Heart left ventricle (tissue), 13 donors: ENCODE measurements around the gene MAGI2.
A peak's percentile ranks its signal among the peaks of the same experiment; 100 is the strongest.

Experiments used
- CTCF ChIP-seq, 12 donors: fragments of 200-600 bp; sonication (generic) in 4 of 12; IDR thresholded peaks; one replicate each; pipeline versions ENCODE4 v1.5.0 to v1.8.0; 2018 to 2022; ENCODE audit warnings: antibody characterized with exemption in 12 of 12, mild to moderate bottlenecking in 5 of 12
- POLR2A ChIP-seq, 2 donors: fragments of 450-650 bp; IDR thresholded peaks; one replicate each; pipeline ENCODE4 v1.6.1; 2017; ENCODE audit warnings: antibody characterized with exemption in 2 of 2, mild to moderate bottlenecking in 2 of 2, moderate library complexity in 2 of 2
- donor health status: ischemic (EF 13 %, LVEDD 7.1; RV severe dilation, severe dysfunction).
- donor health status: DM: no; HTN: yes; CAD: no.
- donor health status: DM: no; HTN: no; CAD: no.
- donor health status: ischemic (EF 25% LVEDD 6.9; RV normal size, moderate dysfunction).
- donor health status: ischemic (EF 25% LVEDD 5.7; RV mildly dilated, moderate dysfunction).
- donor health status: ischemic (EF 35%, LVEDD 5.7; RV mildly dilated, moderate dysfunction).
- donor health status: nonischemic (EF 11% LVEDD 7.7; RV severe dilation, severe dysfunction).
- donor health status: DM: yes; HTN: yes; CAD: no.
- donor health status: PGD.
- donor health status: ischemic (EF 29% LVEDD 5.4; RV normal size, mild dysfunction).
- donor health status: nonischemic (EF 23%, LVEDD 6.1; RV moderate dilation, normal function).

GRCh38 chr7:78924581-78924980, 528.9 kb downstream of the MAGI2 start:
- TF ChIP-seq POLR2A (IDR thresholded peaks at IDR 0.05) (no peak), CTCF (IDR thresholded peaks at IDR 0.05) (peak in 7 of 12 donors; percentile 14 to 48 (median 32))
